Large intestine (tissue), 3 donors: Measurements from ENCODE around the gene CHAT. TPM values are rescaled to one million over a fixed set of nuclear protein-coding genes. Genes with fewer than 3 reads are reported as not detected.

Source experiments
- DNase-seq, 2 donors: peaks; one replicate each; pipeline versions ENCODE4 v3.0.0 to v3.0.0-alpha.2; 2013
- H3K27ac ChIP-seq: one replicate; pipeline ENCODE4 v1.5.1; 2013; ENCODE audit warnings: low read length
- H3K27me3 ChIP-seq: 2 replicates; pipeline ENCODE4 v1.6.1; 2013; ENCODE audit warnings: low read length; ENCODE audit not compliant: control insufficient read depth, insufficient read depth
- H3K36me3 ChIP-seq: 2 replicates; pipeline ENCODE4 v1.6.1; 2013; ENCODE audit warnings: low read length; ENCODE audit not compliant: control insufficient read depth, insufficient read depth
- H3K4me1 ChIP-seq: one replicate; pipeline ENCODE4 v1.6.1; 2013; ENCODE audit warnings: low read length; ENCODE audit not compliant: control insufficient read depth, insufficient read depth
- H3K4me3 ChIP-seq: one replicate; pipeline ENCODE4 v1.5.1; 2013; ENCODE audit warnings: low read length
- H3K9me3 ChIP-seq: one replicate; pipeline ENCODE4 v1.6.1; 2013; ENCODE audit warnings: mild to moderate bottlenecking, low read depth, low read length, moderate library complexity; ENCODE audit not compliant: control insufficient read depth
- WGBS: methylation state at CpG from one replicate; pipeline ENCODE4 v1.1.5; 2013; ENCODE audit warnings: low lambda C conversion rate; ENCODE audit not compliant: insufficient coverage; 5-methylcytosine and 5-hydroxymethylcytosine counted together
- polyA plus RNA-seq: library from polyadenylated mRNA; unstranded; fragments of 120-200 nt; gene quantifications from one replicate; pipeline ENCODE4 v1.2.1, GENCODE V29; 2013

CHAT gene
- polyA plus RNA-seq, 1 donor: 0.96 TPM

- H3K27me3 ChIP-seq: peaks cover 9% of the 10 kb centered on the region
- no peaks in the 10 kb centered on the region for H3K4me1 ChIP-seq
- 75% methylated on average over 3 of the region's 6 CpGs for WGBS
- no peak overlapping the region for H3K27ac ChIP-seq
- H3K4me3 ChIP-seq: no peak overlapping the region
- no peaks in the 10 kb centered on the region for H3K36me3 ChIP-seq
- no peak for DNase-seq
- H3K9me3 ChIP-seq: no peaks in the 10 kb centered on the region
Observed at GRCh38 chr10:49710966-49711365, 97.1 kb downstream of the CHAT start.

DNA sequence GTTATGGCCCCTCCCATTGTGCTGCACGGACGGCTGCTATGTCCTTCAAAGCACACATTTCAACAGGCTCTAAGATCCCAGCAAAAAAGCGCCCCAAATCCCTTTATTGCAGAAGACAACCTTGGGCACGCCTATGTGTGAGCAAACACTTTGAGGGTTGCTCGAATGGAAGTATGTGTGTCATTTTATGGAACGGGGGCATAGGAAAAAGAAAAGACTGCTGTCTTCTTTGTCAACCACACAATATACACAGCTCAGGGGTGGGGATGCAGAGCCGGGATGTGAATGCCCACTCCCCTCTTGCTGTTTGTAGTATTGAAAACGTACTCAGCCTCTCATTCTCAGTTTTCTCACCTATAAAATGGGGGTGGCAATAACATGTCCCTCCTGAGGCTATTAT lies 97.6 kb downstream of the CHAT start:
- no peak overlapping the region for H3K27ac ChIP-seq
- DNase-seq: no peak
- no peaks in the 10 kb centered on the region for H3K36me3 ChIP-seq
- WGBS: no CpG with 5 or more reads among the region's 8 CpGs
- H3K27me3 ChIP-seq: peaks cover 9% of the 10 kb centered on the region
- H3K4me1 ChIP-seq: no peaks in the 10 kb centered on the region
- H3K9me3 ChIP-seq: no peaks in the 10 kb centered on the region
- no peak overlapping the region for H3K4me3 ChIP-seq

GRCh38 chr10:49713266-49713665 lies 99.4 kb downstream of the CHAT start:
- no CpG with 5 or more reads among the region's 5 CpGs for WGBS
- peaks cover 4% of the 10 kb centered on the region for H3K27me3 ChIP-seq
- H3K36me3 ChIP-seq: no peaks in the 10 kb centered on the region
- no peak for DNase-seq
- no peak overlapping the region for H3K27ac ChIP-seq
- H3K9me3 ChIP-seq: no peaks in the 10 kb centered on the region
- no peak overlapping the region for H3K4me3 ChIP-seq
- no peaks in the 10 kb centered on the region for H3K4me1 ChIP-seq

Other genes with a start within 250 kb of the CHAT start
- 0.78 TPM for gene DRGX, start 217.9 kb upstream of the CHAT start, polyA plus RNA-seq
- gene ERCC6, start 74.9 kb upstream of the CHAT start, polyA plus RNA-seq: 13.2 TPM
- gene SLC18A3, start 3.7 kb upstream of the CHAT start, polyA plus RNA-seq: 3.5 TPM
- 0.03 TPM for gene C10orf53, start 65.6 kb downstream of the CHAT start, polyA plus RNA-seq
- gene OGDHL, start 148.3 kb downstream of the CHAT start, polyA plus RNA-seq: 20.0 TPM